G401 (cell line): ENCODE data around the gene OGFOD2. TPM values are rescaled to one million over a fixed set of nuclear protein-coding genes. Genes with fewer than 3 reads are reported as not detected.

Source experiments
- DNase-seq: peaks from one replicate; pipeline ENCODE4 v3.0.0-alpha.2; 2015; ENCODE audit warnings: low spot score
- in situ Hi-C: cut with HindIII; loops from 2 replicates; pipeline ENCODE4 v1.10.0; 2016; ENCODE audit warnings: low sequenced_read_pairs, mixed read lengths
- total RNA-seq: library from RNA; depleted of rRNA; stranded (reverse); fragments of >200 nt; shearing (Covaris generic); gene quantifications from 2 replicates; pipeline ENCODE4 v1.2.3, GENCODE V29; 2014

OGFOD2 gene
- total RNA-seq, 1 experiment from 2014 or later = 23.6 TPM

- in situ Hi-C loops = no loop called here
- peak; percentile 99 for DNase-seq
Measured at GRCh38 chr12:122974274-122974891, 661 bp upstream of the OGFOD2 start.

GRCh38 chr12:122975790-122976647 lies 975 bp downstream of the OGFOD2 start:
- DNase-seq = no peak
- in situ Hi-C loops = no loop called here

GRCh38 chr12:122976648-122976975 lies 1.6 kb downstream of the OGFOD2 start:
- in situ Hi-C loops = no loop called here
- no peak for DNase-seq

- in situ Hi-C loops = no loop called here
- DNase-seq = no peak
Measured at GRCh38 chr12:122977153-122977552, 2.1 kb downstream of the OGFOD2 start.

GRCh38 chr12:122977655-122978392 lies 2.8 kb downstream of the OGFOD2 start:
- DNase-seq = no peak
- in situ Hi-C loops = no loop called here

- no peak for DNase-seq
- in situ Hi-C loops = no loop called here
Measured at GRCh38 chr12:122978507-122978955, 3.5 kb downstream of the OGFOD2 start.

GRCh38 chr12:122979001-122979907 lies 4.2 kb downstream of the OGFOD2 start:
- DNase-seq = no peak
- in situ Hi-C loops = no loop called here

- DNase-seq = no peak
- in situ Hi-C loops = no loop called here
Measured at GRCh38 chr12:122979908-122980182, 4.8 kb downstream of the OGFOD2 start.

GRCh38 chr12:122980183-122981035 lies 5.4 kb downstream of the OGFOD2 start, which contains the start of gene ARL6IP4:
Gene ARL6IP4, plus strand, starts transcription at chr12:122980681. Its CDS starts 459 bp downstream, at chr12:122981140.
- DNase-seq = peak; percentile 69
- in situ Hi-C loops = no loop called here

GRCh38 chr12:122981036-122981471 lies 6.0 kb downstream of the OGFOD2 start:
- in situ Hi-C loops = no loop called here
- peak; percentile 32 for DNase-seq

GRCh38 chr12:122981587-122982476 lies 6.8 kb downstream of the OGFOD2 start:
- DNase-seq = no peak
- in situ Hi-C loops = no loop called here

GRCh38 chr12:122982477-122982815 lies 7.4 kb downstream of the OGFOD2 start:
- DNase-seq = no peak

GRCh38 chr12:122982963-122983788 lies 8.1 kb downstream of the OGFOD2 start:
- in situ Hi-C loops = no loop called here
- no peak for DNase-seq

More at GRCh38 chr12:122982477-122982815, 7.4 kb downstream of the OGFOD2 start:
- in situ Hi-C loops = no loop called here

GRCh38 chr12:122983789-122984515 lies 8.9 kb downstream of the OGFOD2 start:
- peak; percentile 10 for DNase-seq
- in situ Hi-C loops = no loop called here

- in situ Hi-C loops = no loop called here
- DNase-seq = peak; percentile 34
Measured at GRCh38 chr12:122984612-122985337, 9.7 kb downstream of the OGFOD2 start.
